GM19351 (cell line): ENCODE results near the gene CYTH2.
"Not testable (repeated sequence)": the region's sequence is repeated elsewhere in the genome, so short reads cannot be mapped to it uniquely, and the experiment has no call there.

Source experiments
- ATAC-seq: cut with Tn5 transposase; IDR thresholded peaks from one replicate; pipeline ENCODE4 v1.9.1; 2021; ENCODE audit warnings: mild to moderate bottlenecking, moderate library complexity; ENCODE audit not compliant: unreplicated experiment

Gene CYTH2

GRCh38 chr19:48476176-48476575 lies 7.0 kb downstream of the CYTH2 start:
- no peak for ATAC-seq

GRCh38 chr19:48477067-48477685 lies 8.0 kb downstream of the CYTH2 start:
- no peak for ATAC-seq

- ATAC-seq, result no peak
Measured at GRCh38 chr19:48477698-48478338, 8.6 kb downstream of the CYTH2 start.

GRCh38 chr19:48478339-48479256 lies 9.4 kb downstream of the CYTH2 start:
- no peak for ATAC-seq

- ATAC-seq, result no peak
Measured at GRCh38 chr19:48479686-48480085, 10.5 kb downstream of the CYTH2 start.

GRCh38 chr19:48480183-48480557 lies 11.0 kb downstream of the CYTH2 start:
- no peak for ATAC-seq

GRCh38 chr19:48480558-48481500 lies 11.7 kb downstream of the CYTH2 start:
- no peak for ATAC-seq

GRCh38 chr19:48481846-48482639 lies 12.9 kb downstream of the CYTH2 start:
- no peak for ATAC-seq

GRCh38 chr19:48483301-48483700 lies 14.1 kb downstream of the CYTH2 start:
- ATAC-seq, result no peak

- ATAC-seq, result no peak
Measured at GRCh38 chr19:48484247-48484893, 15.2 kb downstream of the CYTH2 start.

GRCh38 chr19:48484931-48485612 lies 15.9 kb downstream of the CYTH2 start:
- no peak for ATAC-seq

- ATAC-seq, result not testable (repeated sequence)
Measured at GRCh38 chr19:48486706-48487105, 17.5 kb downstream of the CYTH2 start.

- no peak for ATAC-seq
Measured at GRCh38 chr19:48487544-48487943, 18.4 kb downstream of the CYTH2 start.

GRCh38 chr19:48487948-48488347 lies 18.8 kb downstream of the CYTH2 start:
- no peak for ATAC-seq

GRCh38 chr19:48488478-48488877 lies 19.3 kb downstream of the CYTH2 start:
- ATAC-seq, result not testable (repeated sequence)

- no peak for ATAC-seq
Measured at GRCh38 chr19:48489608-48490216, 20.5 kb downstream of the CYTH2 start.

GRCh38 chr19:48490981-48491792 lies 22.0 kb downstream of the CYTH2 start:
- ATAC-seq, result no peak

- no peak for ATAC-seq
Measured at GRCh38 chr19:48491793-48492123, 22.6 kb downstream of the CYTH2 start.
